Heart left ventricle (tissue), 13 donors: ENCODE measurements around the gene SEPTIN6.

ENCODE experiments used
- CTCF ChIP-seq, 12 donors: fragments of 200-600 bp; sonication (generic) in 4 of 12; IDR thresholded peaks; one replicate each; pipeline versions ENCODE4 v1.5.0 to v1.8.0; 2018 to 2022; ENCODE audit warnings: antibody characterized with exemption in 12 of 12, mild to moderate bottlenecking in 5 of 12
- POLR2A ChIP-seq, 2 donors: fragments of 450-650 bp; IDR thresholded peaks; one replicate each; pipeline ENCODE4 v1.6.1; 2017; ENCODE audit warnings: antibody characterized with exemption in 2 of 2, mild to moderate bottlenecking in 2 of 2, moderate library complexity in 2 of 2
- donor health status: ischemic (EF 13 %, LVEDD 7.1; RV severe dilation, severe dysfunction).
- donor health status: DM: no; HTN: yes; CAD: no.
- donor health status: DM: no; HTN: no; CAD: no.
- donor health status: ischemic (EF 25% LVEDD 6.9; RV normal size, moderate dysfunction).
- donor health status: ischemic (EF 25% LVEDD 5.7; RV mildly dilated, moderate dysfunction).
- donor health status: ischemic (EF 35%, LVEDD 5.7; RV mildly dilated, moderate dysfunction).
- donor health status: nonischemic (EF 11% LVEDD 7.7; RV severe dilation, severe dysfunction).
- donor health status: DM: yes; HTN: yes; CAD: no.
- donor health status: PGD.
- donor health status: ischemic (EF 29% LVEDD 5.4; RV normal size, mild dysfunction).
- donor health status: nonischemic (EF 23%, LVEDD 6.1; RV moderate dilation, normal function).

DNA sequence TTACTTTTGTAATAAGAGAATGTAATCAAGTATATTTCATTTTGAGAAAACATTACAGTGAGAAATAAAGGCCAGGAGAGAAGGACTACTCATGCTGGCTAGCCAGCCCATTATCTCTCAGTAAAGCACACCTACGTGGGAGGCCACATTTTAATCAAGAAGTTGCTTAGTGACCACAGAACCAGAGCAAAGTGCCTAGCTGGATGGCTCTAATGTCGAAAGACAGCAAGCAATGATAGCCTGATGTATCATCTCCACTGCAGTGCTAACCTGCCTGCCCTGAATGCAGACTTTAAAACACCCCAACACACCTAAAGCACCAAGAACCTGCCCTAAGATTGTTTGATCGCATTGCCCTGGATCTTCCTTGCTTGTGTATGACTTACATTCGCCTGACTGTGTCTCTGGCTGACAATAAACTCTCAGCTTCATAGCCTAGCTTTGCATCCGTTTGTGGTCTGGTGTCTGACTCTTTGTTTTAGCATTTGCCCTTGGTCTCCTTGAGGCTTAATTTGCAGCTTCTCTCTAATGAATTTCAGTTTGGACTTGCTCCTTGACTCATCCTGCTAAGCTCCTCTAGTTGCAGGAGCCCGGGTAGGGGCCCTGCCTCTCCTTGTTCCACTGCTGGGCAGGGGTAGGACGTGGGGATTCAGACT is 34.1 kb upstream of the SEPTIN6 start:
- no peak for TF ChIP-seq CTCF (IDR thresholded peaks at IDR 0.05)
- no peak for TF ChIP-seq POLR2A (IDR thresholded peaks at IDR 0.05)
